ENCODE measurements around the gene RMI1. TPM values are rescaled to one million over a fixed set of nuclear protein-coding genes. Genes with fewer than 3 reads are reported as not detected.

The RMI1 gene
- total RNA-seq, 2 experiments from 2014 or later, result 25.0 to 25.5 TPM

DNA sequence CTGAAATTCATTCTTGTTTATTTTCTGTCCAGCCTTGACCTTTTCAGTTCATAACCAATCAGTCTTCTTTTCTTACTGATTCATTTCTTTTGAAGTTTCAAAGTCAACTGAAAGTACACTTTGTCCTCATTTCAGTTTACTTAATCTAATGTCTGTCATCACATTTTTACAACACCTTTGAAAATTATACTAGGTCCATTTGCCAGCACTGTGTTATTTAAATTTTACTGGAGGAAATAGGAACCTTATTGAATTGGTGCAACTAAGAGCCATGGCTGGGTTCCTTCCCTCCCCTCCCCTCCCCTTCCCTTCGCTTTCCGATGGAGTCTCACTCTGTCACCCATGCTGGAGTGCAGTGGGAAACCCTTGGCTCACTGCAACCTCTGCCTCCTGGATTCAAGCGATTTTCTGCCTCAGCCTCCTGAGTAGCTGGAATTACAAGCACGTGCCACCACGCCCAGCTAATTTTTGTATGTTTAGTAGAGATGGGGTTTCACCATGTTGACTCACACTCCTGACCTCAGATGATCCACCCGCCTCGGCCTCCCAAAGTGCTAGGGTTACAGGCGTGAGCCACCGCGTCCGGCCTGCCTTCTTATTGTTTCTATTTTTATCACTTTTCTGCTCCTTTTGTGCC, 6.3 kb downstream of the RMI1 start:
- ChIA-PET CTCF (no interaction called here), POLR2A (no interaction called here)
- Mint-ChIP-seq H3K27me3 (no peaks in the 10 kb centered on the region), H3K4me3 (no peak overlapping the region), H3K36me3 (ENCODE audit: low read depth) (peaks cover 43% of the 10 kb centered on the region), H3K27ac (no peak overlapping the region), H3K4me1 (peaks cover 30% of the 10 kb centered on the region), H3K9me3 (ENCODE audit: low read depth) (no peaks in the 10 kb centered on the region)
- peak; percentile 85 for ATAC-seq
- intact Hi-C loops (cut with DNase I, micrococcal nuclease), result no loop called here
- peak; percentile 49 for DNase-seq

DNA sequence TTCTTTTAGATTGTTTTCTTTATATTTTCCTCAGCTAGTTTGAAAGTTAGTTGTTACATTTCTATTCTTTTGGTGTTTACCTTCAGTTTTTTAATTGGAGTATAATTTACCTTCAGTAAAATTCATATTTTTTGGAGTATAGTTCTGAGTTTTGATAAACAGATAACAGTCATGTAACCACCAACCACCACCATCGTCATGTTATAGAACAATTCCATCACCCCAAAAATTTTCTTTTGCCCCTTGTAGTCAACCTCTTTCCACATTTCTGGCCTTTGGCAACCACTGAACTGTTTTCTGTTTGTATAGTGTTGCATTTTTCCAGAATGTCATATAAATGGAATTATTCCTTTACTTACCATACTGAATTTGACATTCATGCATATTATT, 6.8 kb downstream of the RMI1 start:
- no peak for DNase-seq
- intact Hi-C loops (cut with DNase I, micrococcal nuclease), result no loop called here
- Mint-ChIP-seq H3K27me3 (no peaks in the 10 kb centered on the region), H3K4me3 (no peak overlapping the region), H3K4me1 (peaks cover 27% of the 10 kb centered on the region), H3K9me3 (ENCODE audit: low read depth) (no peaks in the 10 kb centered on the region), H3K27ac (no peak overlapping the region), H3K36me3 (ENCODE audit: low read depth) (peaks cover 43% of the 10 kb centered on the region)
- CTCF ChIA-PET, result no interaction called here
- no peak for ATAC-seq
- POLR2A ChIA-PET, result no interaction called here

DNA sequence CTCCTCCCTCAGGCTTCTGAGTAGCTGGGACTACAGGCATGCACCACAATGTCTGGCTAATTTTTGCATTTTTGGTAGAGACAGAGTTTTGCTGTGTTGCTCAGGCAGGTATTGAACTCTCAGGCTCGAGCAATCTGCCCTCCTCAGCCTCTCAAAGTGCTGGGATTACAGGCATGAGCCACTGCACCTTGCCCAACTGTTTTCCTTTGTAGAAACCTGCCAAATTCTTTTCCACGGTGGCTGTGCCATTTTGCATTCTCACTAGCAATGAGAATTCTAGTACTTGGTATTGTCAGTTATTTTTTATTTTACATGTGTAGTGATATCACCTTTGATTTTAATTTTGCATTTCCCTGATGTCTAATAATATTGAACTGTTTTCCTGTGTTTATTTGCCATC, 7.8 kb downstream of the RMI1 start:
- ATAC-seq (no peak), DNase-seq (no peak)
- Mint-ChIP-seq H3K9me3 (ENCODE audit: low read depth) (no peaks in the 10 kb centered on the region), H3K4me3 (no peak overlapping the region), H3K36me3 (ENCODE audit: low read depth) (peaks cover 34% of the 10 kb centered on the region), H3K4me1 (peaks cover 18% of the 10 kb centered on the region), H3K27ac (no peak overlapping the region), H3K27me3 (no peaks in the 10 kb centered on the region)
- POLR2A ChIA-PET, result no interaction called here
- CTCF ChIA-PET, result no interaction called here
- intact Hi-C loops (cut with DNase I, micrococcal nuclease), result no loop called here

- Mint-ChIP-seq H3K4me3 (no peak overlapping the region), H3K36me3 (ENCODE audit: low read depth) (peaks cover 41% of the 10 kb centered on the region), H3K9me3 (ENCODE audit: low read depth) (no peaks in the 10 kb centered on the region), H3K27ac (no peak overlapping the region), H3K4me1 (peaks cover 12% of the 10 kb centered on the region), H3K27me3 (no peaks in the 10 kb centered on the region)
- CTCF ChIA-PET, result no interaction called here
- POLR2A ChIA-PET, result no interaction called here
- DNase-seq (no peak), ATAC-seq (no peak)
- intact Hi-C loops (cut with DNase I, micrococcal nuclease), result no loop called here
These were observed 10.8 kb downstream of the RMI1 start for GRCh38 chr9:83991355-83991754.

- H3K4me1 Mint-ChIP-seq, result peaks cover 4% of the 10 kb centered on the region
- ChIA-PET POLR2A (no interaction called here), CTCF (no interaction called here)
- no peak for ATAC-seq
- no peak for DNase-seq
- no peaks in the 10 kb centered on the region for H3K27me3 Mint-ChIP-seq
- H3K9me3 Mint-ChIP-seq (ENCODE audit: low read depth), result no peaks in the 10 kb centered on the region
- no peak overlapping the region for H3K4me3 Mint-ChIP-seq
- intact Hi-C loops (cut with DNase I, micrococcal nuclease), result no loop called here
- H3K27ac Mint-ChIP-seq, result no peak overlapping the region
- peaks cover 36% of the 10 kb centered on the region for H3K36me3 Mint-ChIP-seq (ENCODE audit: low read depth)
These were observed 11.8 kb downstream of the RMI1 start for GRCh38 chr9:83992407-83992806.

DNA sequence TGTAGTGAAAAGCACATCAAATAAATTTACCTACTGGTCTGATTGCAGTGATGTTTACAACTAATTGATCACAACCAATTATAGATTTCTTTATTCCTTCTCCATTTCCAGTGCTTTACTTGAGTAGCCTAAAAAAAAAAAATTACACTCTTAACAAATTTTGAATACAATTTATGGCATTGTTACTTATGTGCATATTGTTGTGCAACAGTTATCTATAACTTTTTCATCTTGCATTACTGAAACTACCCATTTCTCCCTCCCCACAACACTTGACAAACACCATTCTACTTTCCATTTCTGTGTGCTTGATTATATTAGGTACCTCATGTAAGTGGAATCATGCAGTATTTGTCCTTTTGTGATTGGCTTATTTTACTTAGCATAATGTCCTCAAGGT, 12.3 kb downstream of the RMI1 start:
- Mint-ChIP-seq H3K27me3 (no peaks in the 10 kb centered on the region), H3K36me3 (ENCODE audit: low read depth) (peaks cover 34% of the 10 kb centered on the region), H3K4me1 (peaks cover 2% of the 10 kb centered on the region), H3K4me3 (no peak overlapping the region), H3K27ac (no peak overlapping the region), H3K9me3 (ENCODE audit: low read depth) (no peaks in the 10 kb centered on the region)
- DNase-seq, result no peak
- ChIA-PET POLR2A (no interaction called here), CTCF (no interaction called here)
- no peak for ATAC-seq
- intact Hi-C loops (cut with DNase I, micrococcal nuclease), result no loop called here

GRCh38 chr9:83996126-83996525, 15.5 kb downstream of the RMI1 start:
- DNase-seq, result no peak
- Mint-ChIP-seq H3K27me3 (no peaks in the 10 kb centered on the region), H3K27ac (no peak overlapping the region), H3K4me3 (no peak overlapping the region), H3K36me3 (ENCODE audit: low read depth) (peaks cover 18% of the 10 kb centered on the region), H3K9me3 (ENCODE audit: low read depth) (no peaks in the 10 kb centered on the region), H3K4me1 (peaks cover 2% of the 10 kb centered on the region)
- ATAC-seq, result no peak
- POLR2A ChIA-PET, result no interaction called here
- CTCF ChIA-PET, result no interaction called here
- intact Hi-C loops (cut with DNase I, micrococcal nuclease), result no loop called here

GRCh38 chr9:83999141-83999918, 18.7 kb downstream of the RMI1 start:
- DNase-seq, result no peak
- Mint-ChIP-seq H3K4me1 (peaks cover 13% of the 10 kb centered on the region), H3K27ac (no peak overlapping the region), H3K4me3 (no peak overlapping the region), H3K27me3 (no peaks in the 10 kb centered on the region), H3K9me3 (ENCODE audit: low read depth) (no peaks in the 10 kb centered on the region), H3K36me3 (ENCODE audit: low read depth) (peaks cover 24% of the 10 kb centered on the region)
- CTCF ChIA-PET, result no interaction called here
- POLR2A ChIA-PET, result no interaction called here
- no peak for ATAC-seq
- intact Hi-C loops (cut with DNase I, micrococcal nuclease), result no loop called here

GRCh38 chr9:84000186-84000585, 19.6 kb downstream of the RMI1 start:
- Mint-ChIP-seq H3K36me3 (ENCODE audit: low read depth) (peaks cover 30% of the 10 kb centered on the region), H3K9me3 (ENCODE audit: low read depth) (no peaks in the 10 kb centered on the region), H3K27me3 (no peaks in the 10 kb centered on the region), H3K4me3 (no peak overlapping the region), H3K27ac (no peak overlapping the region), H3K4me1 (peaks cover 13% of the 10 kb centered on the region)
- POLR2A ChIA-PET, result no interaction called here
- intact Hi-C loops (cut with DNase I, micrococcal nuclease), result no loop called here
- DNase-seq (no peak), ATAC-seq (no peak)
- CTCF ChIA-PET, result no interaction called here

DNA sequence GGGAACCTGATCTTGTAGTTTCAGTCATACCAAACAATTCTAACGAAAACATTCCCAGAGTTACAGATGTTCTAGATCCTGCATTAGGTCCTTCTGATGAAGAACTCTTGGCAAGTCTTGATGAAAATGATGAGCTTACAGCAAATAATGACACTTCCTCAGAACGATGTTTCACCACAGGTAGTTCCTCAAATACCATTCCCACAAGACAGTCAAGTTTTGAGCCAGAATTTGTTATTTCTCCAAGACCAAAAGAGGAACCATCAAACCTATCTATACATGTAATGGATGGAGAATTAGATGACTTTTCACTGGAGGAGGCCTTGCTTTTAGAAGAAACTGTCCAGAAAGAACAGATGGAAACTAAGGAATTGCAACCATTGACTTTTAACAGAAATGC, 21.0 kb downstream of the RMI1 start:
- ATAC-seq, result no peak
- Mint-ChIP-seq H3K9me3 (ENCODE audit: low read depth) (no peaks in the 10 kb centered on the region), H3K27ac (no peak overlapping the region), H3K27me3 (no peaks in the 10 kb centered on the region), H3K4me3 (no peak overlapping the region), H3K36me3 (ENCODE audit: low read depth) (peaks cover 24% of the 10 kb centered on the region), H3K4me1 (peaks cover 11% of the 10 kb centered on the region)
- CTCF ChIA-PET, result interaction anchor here (0.6 kb wide), 1 partner anchor 118 kb away, joined by 3 read pairs; no protein-coding TSS in a partner anchor
- POLR2A ChIA-PET, result no interaction called here
- intact Hi-C loops (cut with DNase I, micrococcal nuclease), result no loop called here
- no peak for DNase-seq

- ATAC-seq (peak; percentile 26), DNase-seq (no peak)
- intact Hi-C loops (cut with DNase I, micrococcal nuclease), result no loop called here
- H3K36me3 Mint-ChIP-seq (ENCODE audit: low read depth), result peaks cover 25% of the 10 kb centered on the region
- no peaks in the 10 kb centered on the region for H3K9me3 Mint-ChIP-seq (ENCODE audit: low read depth)
- peaks cover 11% of the 10 kb centered on the region for H3K4me1 Mint-ChIP-seq
- H3K27me3 Mint-ChIP-seq, result no peaks in the 10 kb centered on the region
- H3K4me3 Mint-ChIP-seq, result no peak overlapping the region
- CTCF ChIA-PET, result interaction anchor here (0.6 kb wide), 1 partner anchor 19 kb away, joined by 3 read pairs; no protein-coding TSS in a partner anchor
- no peak overlapping the region for H3K27ac Mint-ChIP-seq
- POLR2A ChIA-PET, result no interaction called here
These were observed 21.7 kb downstream of the RMI1 start for GRCh38 chr9:84002344-84002743.

- DNase-seq (no peak), ATAC-seq (no peak)
- Mint-ChIP-seq H3K9me3 (ENCODE audit: low read depth) (no peaks in the 10 kb centered on the region), H3K4me1 (peaks cover 11% of the 10 kb centered on the region), H3K27me3 (no peaks in the 10 kb centered on the region), H3K27ac (no peak overlapping the region), H3K4me3 (no peak overlapping the region), H3K36me3 (ENCODE audit: low read depth) (peaks cover 25% of the 10 kb centered on the region)
- ChIA-PET POLR2A (no interaction called here), CTCF (interaction anchor here (0.7 kb wide), 1 partner anchor 9 kb away, joined by 3 read pairs; no protein-coding TSS in a partner anchor)
- intact Hi-C loops (cut with DNase I, micrococcal nuclease), result no loop called here
These were observed 22.6 kb downstream of the RMI1 start for GRCh38 chr9:84003246-84003645.

Measured in activated CD4-positive, alpha-beta T cell treated with anti-CD3 and anti-CD28 coated beads for 36 hours (primary cell).